GM12878 (cell line): Measurements from ENCODE around the gene OR2AT4. TPM values are rescaled to one million over a fixed set of nuclear protein-coding genes. Genes with fewer than 3 reads are reported as not detected.

Experiments used
- ATAC-seq: fragments of 200-7000 bp; cut with Tn5 transposase; 3 replicates; pipeline ENCODE4 v1.9.1; 2020; ENCODE audit warnings: mild to moderate bottlenecking, moderate library complexity
- BruUV-seq: library from RNA; stranded (reverse); fragments of 400-500 nt; replicated peaks from 2 replicates; lab custom pipeline; 2021; lab: Mats Ljungman, UMichigan
- CTCF ChIA-PET: fragments of 300-600 bp; sonication (Branson Sonifier 250); formaldehyde crosslinking; extraction: SDS; loops from one replicate; lab custom pipeline; 2021; ENCODE audit warnings: inconsistent platforms; lab: Yijun Ruan, JAX
- POLR2A ChIA-PET: fragments of 350-600 bp; formaldehyde crosslinking; extraction: SDS; loops from one replicate; lab custom pipeline; 2021; ENCODE audit warnings: inconsistent platforms; lab: Charles Lee
- RAD21 ChIA-PET: fragments of 300-600 bp; sonication (Branson Sonifier 250); formaldehyde crosslinking; loops from one replicate; lab custom pipeline; 2023; ENCODE audit warnings: antibody characterized with exemption; ENCODE audit not compliant: unreplicated experiment; lab: Charles Lee
- SMC1A ChIA-PET: fragments of 300-600 bp; sonication (Branson Sonifier 250); formaldehyde crosslinking; loops from one replicate; lab custom pipeline; 2023; ENCODE audit not compliant: unreplicated experiment, uncharacterized antibody; lab: Charles Lee
- DNase-seq: peaks from one replicate; pipeline ENCODE4 v3.0.0-alpha.2; 2011; ENCODE audit warnings: low read depth, low spot score
- FAIRE-seq: peaks from 3 replicates; lab custom pipeline; 2011; peaks lifted over from hg19 to GRCh38; lab: Jason Lieb, UNC
- H2AFZ ChIP-seq: 2 replicates; pipeline ENCODE4 v1.6.0; 2011; ENCODE audit warnings: low read depth, low read length, control low read depth; ENCODE audit not compliant: control insufficient read depth
- H3K27ac ChIP-seq: 2 replicates; pipeline ENCODE4 v1.5.1; 2011; ENCODE audit warnings: control low read depth; ENCODE audit not compliant: control insufficient read depth, insufficient read depth
- H3K27me3 ChIP-seq, 2 experiments: replicated peaks in 1 of 2; 2 replicates each; pipeline versions ENCODE4 v1.6.0 to v1.6.1; 2011; ENCODE audit warnings: low read length in 1 of 2; ENCODE audit not compliant: control insufficient read depth in 2 of 2, insufficient read depth in 2 of 2
- H3K36me3 ChIP-seq, 2 experiments: 2 replicates each; pipeline ENCODE4 v1.5.1; 2011; ENCODE audit warnings: low read length in 1 of 2; ENCODE audit not compliant: control insufficient read depth in 2 of 2, insufficient read depth in 2 of 2
- H3K4me1 ChIP-seq: 2 replicates; pipeline ENCODE4 v1.6.1; 2011; ENCODE audit warnings: mild to moderate bottlenecking, low read length, moderate library complexity, mixed read lengths; ENCODE audit not compliant: control insufficient read depth, insufficient read depth
- H3K4me2 ChIP-seq: 2 replicates; pipeline ENCODE4 v1.6.0; 2011; ENCODE audit warnings: control low read depth; ENCODE audit not compliant: control insufficient read depth, insufficient read depth
- H3K4me3 ChIP-seq: fragments of 200-600 bp; sonication (generic); 2 replicates; pipeline ENCODE4 v1.5.1; 2016
- H3K79me2 ChIP-seq: 2 replicates; pipeline ENCODE4 v1.6.0; 2011; ENCODE audit warnings: low read length; ENCODE audit not compliant: control insufficient read depth, insufficient read depth
- H3K9ac ChIP-seq: 2 replicates; pipeline ENCODE4 v1.8.0; 2011; ENCODE audit warnings: low read length, control low read depth, mixed read lengths; ENCODE audit not compliant: control insufficient read depth, insufficient read depth
- H3K9me3 ChIP-seq: replicated peaks from 3 replicates; pipeline ENCODE4 v1.5.1; 2011; ENCODE audit warnings: mild to moderate bottlenecking, low read length; ENCODE audit not compliant: control insufficient read depth, insufficient read depth
- H4K20me1 ChIP-seq: 2 replicates; pipeline ENCODE4 v1.6.0; 2011; ENCODE audit not compliant: control insufficient read depth, insufficient read depth
- E4F1 ChIP-seq: fragments of 450-650 bp; IDR thresholded peaks from 2 replicates; pipeline ENCODE4 v1.6.1; 2018; ENCODE audit warnings: borderline replicate concordance, mild to moderate bottlenecking; ENCODE audit not compliant: partially characterized antibody
- PBX3 ChIP-seq: IDR thresholded peaks from 2 replicates; pipeline ENCODE4 v1.6.1; 2011; ENCODE audit warnings: mild to moderate bottlenecking, low read depth, low read length, moderate library complexity; ENCODE audit not compliant: insufficient replicate concordance
- STAT3 ChIP-seq: IDR thresholded peaks from 2 replicates; pipeline ENCODE4 v1.6.1; 2011; ENCODE audit warnings: low read depth, low read length, improper control_type of control experiment
- WGBS: methylation state at CpG from one replicate; pipeline ENCODE4 v1.1.6; 2016; ENCODE audit warnings: low lambda C conversion rate; ENCODE audit not compliant: insufficient replicate concordance, insufficient coverage; ENCODE audit errors: missing lambda C conversion rate; 5-methylcytosine and 5-hydroxymethylcytosine counted together
- in situ Hi-C: fragments of 300-500 bp; cut with MboI; formaldehyde crosslinking; loops from 9 replicates; pipeline ENCODE4 v1.14.3; 2018; ENCODE audit warnings: mixed read lengths
- intact Hi-C: fragments of 100-400 bp; cut with micrococcal nuclease; formaldehyde crosslinking; loops from one replicate; pipeline ENCODE4 v1.14.2; 2022; ENCODE audit not compliant: unreplicated experiment
- polyA plus RNA-seq, 11 experiments: library from polyadenylated mRNA; depleted of rRNA in 4 of 11; unstranded in 6 of 11; stranded (reverse) in 5 of 11; fragments of >200 nt; fragmentation: Nextera tagmentation in 4 of 11; fragmentation: Illumina TruSeq in 1 of 11; extraction: Ambion mirVana in 4 of 11; extraction: Trizol in 1 of 11; gene quantifications; 1 replicate in 1 of 11; 2 replicates in 10 of 11; pipeline versions ENCODE4 v1.2.1 to v1.2.3, GENCODE V29; 2011 to 2016; ENCODE audit warnings: inconsistent platforms in 2 of 11, missing spikeins in 2 of 11, low read depth in 1 of 11
- total RNA-seq, 4 experiments: library from RNA; depleted of rRNA in 3 of 4; stranded (reverse); fragments of >200 nt in 3 of 4; fragmentation: Illumina TruSeq in 1 of 4; extraction: Trizol in 1 of 4; gene quantifications; 2 replicates each; pipeline versions ENCODE4 v1.2.1 to v1.2.3, GENCODE V29; 2013 to 2021

OR2AT4 gene
- total and polyA plus RNA-seq, 10 of the 15 experiments (the other 5 are each of a cell fraction or from before 2014, with no cell fraction given) = 0.01 TPM; not detected in 9

- FAIRE-seq (no peak), DNase-seq (no peak), ATAC-seq (no peak)
- ChIA-PET RAD21 (no interaction called here), POLR2A (interaction anchor here (0.7 to 1.5 kb wide), 2 partner anchors 16 to 320 kb away, joined by 3 to 6 read pairs; no protein-coding TSS in a partner anchor), SMC1A (interaction anchor here (1.1 to 1.7 kb wide), 4 partner anchors 11 to 141 kb away, joined by 3 to 6 read pairs (median 4); no protein-coding TSS in a partner anchor), CTCF (interaction anchor here (0.6 to 2.1 kb wide), 8 partner anchors 13 to 277 kb away, joined by 3 to 6 read pairs (median 4); no protein-coding TSS in a partner anchor)
- H3K4me3 ChIP-seq = no peak overlapping the region
- H3K4me1 ChIP-seq = no peaks in the 10 kb centered on the region
- no peaks in the 10 kb centered on the region; the same call in 1 of the 3 replicates for H3K9me3 ChIP-seq
- no peaks in the 10 kb centered on the region for H3K79me2 ChIP-seq
- H3K36me3 ChIP-seq = no peaks in the 10 kb centered on the region
- no peak overlapping the region for H3K27ac ChIP-seq
- H3K9ac ChIP-seq = no peak overlapping the region
- WGBS = 2% methylated on average over 3 of the region's 3 CpGs
- in situ Hi-C loops (no loop called here), intact Hi-C loops (no loop called here)
- no peak overlapping the region for H3K4me2 ChIP-seq
- TF ChIP-seq PBX3 (no peak), E4F1 (no peak), STAT3 (no peak)
- H2AFZ ChIP-seq = no peak overlapping the region; the same call in 1 of the 2 replicates
- H3K27me3 ChIP-seq = no peaks in the 10 kb centered on the region
- no peaks in the 10 kb centered on the region for H4K20me1 ChIP-seq
- BruUV-seq = no TSS peak
Observed at GRCh38 chr11:75063741-75064314, 32.8 kb downstream of the OR2AT4 start.
